ENCODE measurements around the gene KAZN. TPM values are rescaled to one million over a fixed set of nuclear protein-coding genes. Genes with fewer than 3 reads are reported as not detected.
A peak's percentile ranks its signal among the peaks of the same experiment; 100 is the strongest.

The KAZN gene
- total RNA-seq, 1 experiment from 2014 or later: 15.6 TPM

DNA sequence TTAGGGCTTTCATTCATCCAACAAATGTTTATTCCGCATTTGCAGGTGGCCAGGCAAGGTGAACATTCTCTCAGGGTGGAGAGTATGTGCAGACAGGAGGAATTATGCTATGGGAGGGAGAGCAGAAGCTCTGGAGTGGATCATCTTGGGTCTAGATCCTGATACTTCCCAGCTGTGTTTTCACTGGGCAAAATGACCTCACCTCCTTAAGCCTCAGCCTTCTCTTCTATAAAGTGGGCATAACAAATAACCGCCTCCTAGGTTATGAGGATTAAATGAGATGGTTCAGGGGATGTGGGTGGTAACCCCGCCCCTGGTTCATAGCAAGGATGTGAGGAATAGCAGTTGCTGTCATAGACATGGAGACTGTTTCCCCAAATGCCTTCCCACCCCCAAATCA, 553.4 kb downstream of the KAZN start:
- BruUV-seq (replicated peaks): no TSS peak
- peak overlapping the region; percentile 68 for H3K4me3 ChIP-seq

DNA sequence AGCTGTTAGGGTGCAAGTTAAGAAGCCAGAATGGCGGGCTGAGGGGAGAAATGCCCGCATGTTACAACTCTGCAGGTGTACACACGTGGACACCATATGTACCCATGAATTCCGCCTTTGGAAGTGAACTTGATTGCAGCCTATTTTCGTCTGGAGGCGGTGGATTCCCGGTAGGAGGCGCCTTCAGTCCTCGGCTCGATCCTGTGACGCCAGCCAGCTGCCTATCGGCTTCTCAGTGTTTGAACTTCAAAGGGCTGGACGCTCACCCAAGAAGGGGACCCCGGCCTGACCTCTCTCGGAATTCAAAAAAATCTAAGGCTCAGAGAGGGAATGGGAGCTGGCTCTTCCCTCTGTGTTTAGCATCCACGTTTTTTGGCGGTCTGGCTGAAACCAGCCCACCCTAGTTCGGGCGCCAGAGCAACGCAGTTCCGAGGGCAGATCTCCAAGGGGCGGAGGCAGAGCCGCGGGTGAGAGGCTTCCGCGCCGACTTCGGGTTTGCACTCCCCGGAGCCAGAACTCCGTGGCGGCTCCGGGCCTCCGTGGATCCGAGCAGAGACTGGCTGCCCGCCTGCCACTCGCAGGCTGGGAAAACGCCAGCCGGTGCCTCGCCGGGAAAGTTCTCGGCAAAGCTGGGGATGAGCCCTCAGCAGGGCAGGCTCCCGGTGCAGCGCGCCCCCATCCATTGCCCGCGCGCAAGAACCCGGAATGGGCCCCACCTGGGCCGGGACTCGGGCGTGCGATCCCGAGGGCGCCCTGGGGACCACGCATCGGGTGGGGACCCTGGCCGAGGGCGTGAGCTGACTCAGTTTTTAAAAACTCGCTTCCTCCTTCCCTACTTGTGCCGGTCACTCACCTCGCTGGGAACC, 554.1 kb downstream of the KAZN start:
- ChIA-PET CTCF (interaction anchor here (0.6 to 1.2 kb wide), 4 partner anchors 19 to 119 kb away, joined by 3 to 10 read pairs (median 4); no protein-coding TSS in a partner anchor), POLR2A (ENCODE audit: unreplicated experiment) (interaction anchor here (0.6 to 0.7 kb wide), 3 partner anchors 10 to 54 kb away, joined by 3 to 10 read pairs (median 6); no protein-coding TSS in a partner anchor)
- BruUV-seq (replicated peaks): TSS peak; percentile 22
- Histone ChIP-seq H3K9me3 (ENCODE audit: insufficient read depth, low read depth) (no peaks in the 10 kb centered on the region), H3K36me3 (ENCODE audit: low read depth) (no peaks in the 10 kb centered on the region), H3K27ac (peak overlapping the region; percentile 77), H3K4me1 (replicated peaks; ENCODE audit: insufficient read depth) (0 out of 2 replicates have a peak, but pooled peaks cover under 1% of the 10 kb centered on the region), H3F3A (ENCODE audit: insufficient read depth, low read depth) (no peaks in the 10 kb centered on the region), H3K4me3 (peak overlapping the region; percentile 68), H3K9me2 (ENCODE audit: insufficient read depth) (no peaks in the 10 kb centered on the region), H3K4me2 (peak overlapping the region; percentile 88), H2AFZ (peak overlapping the region; percentile 82), H3K79me2 (ENCODE audit: low read depth) (peaks cover 19% of the 10 kb centered on the region), H4K20me1 (ENCODE audit: insufficient read depth) (no peaks in the 10 kb centered on the region), H3K27me3 (ENCODE audit: insufficient read depth, low read depth) (no peaks in the 10 kb centered on the region)
- peak; percentile 73 to 80 for DNase-seq
- intact Hi-C loops (cut with micrococcal nuclease; ENCODE audit: unreplicated experiment): loop anchor here (1.0 to 10.0 kb wide), 7 partner anchors 24 to 372 kb away; partner anchors contain the start of genes CASP9 and DNAJC16
- TF ChIP-seq, protein P1, sequence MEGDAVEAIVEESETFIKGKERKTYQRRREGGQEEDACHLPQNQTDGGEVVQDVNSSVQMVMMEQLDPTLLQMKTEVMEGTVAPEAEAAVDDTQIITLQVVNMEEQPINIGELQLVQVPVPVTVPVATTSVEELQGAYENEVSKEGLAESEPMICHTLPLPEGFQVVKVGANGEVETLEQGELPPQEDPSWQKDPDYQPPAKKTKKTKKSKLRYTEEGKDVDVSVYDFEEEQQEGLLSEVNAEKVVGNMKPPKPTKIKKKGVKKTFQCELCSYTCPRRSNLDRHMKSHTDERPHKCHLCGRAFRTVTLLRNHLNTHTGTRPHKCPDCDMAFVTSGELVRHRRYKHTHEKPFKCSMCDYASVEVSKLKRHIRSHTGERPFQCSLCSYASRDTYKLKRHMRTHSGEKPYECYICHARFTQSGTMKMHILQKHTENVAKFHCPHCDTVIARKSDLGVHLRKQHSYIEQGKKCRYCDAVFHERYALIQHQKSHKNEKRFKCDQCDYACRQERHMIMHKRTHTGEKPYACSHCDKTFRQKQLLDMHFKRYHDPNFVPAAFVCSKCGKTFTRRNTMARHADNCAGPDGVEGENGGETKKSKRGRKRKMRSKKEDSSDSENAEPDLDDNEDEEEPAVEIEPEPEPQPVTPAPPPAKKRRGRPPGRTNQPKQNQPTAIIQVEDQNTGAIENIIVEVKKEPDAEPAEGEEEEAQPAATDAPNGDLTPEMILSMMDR (conservative IDR thresholded peaks at IDR 0.05): peak; percentile 61
- no peak for TF ChIP-seq EZH2 (IDR thresholded peaks at IDR 0.05; ENCODE audit: low read depth)

More for the DNA sequence above, 553.4 kb downstream of the KAZN start:
- TF ChIP-seq EZH2 (IDR thresholded peaks at IDR 0.05; ENCODE audit: low read depth): no peak
- TF ChIP-seq, protein P1 (conservative IDR thresholded peaks at IDR 0.05): no peak
- Histone ChIP-seq H3K27me3 (ENCODE audit: insufficient read depth, low read depth) (no peaks in the 10 kb centered on the region), H2AFZ (peak overlapping the region; percentile 82; the same call in 1 of the 2 replicates), H3F3A (ENCODE audit: insufficient read depth, low read depth) (no peaks in the 10 kb centered on the region), H3K9me2 (ENCODE audit: insufficient read depth) (no peaks in the 10 kb centered on the region), H3K27ac (no peak overlapping the region), H3K9me3 (ENCODE audit: insufficient read depth, low read depth) (no peaks in the 10 kb centered on the region), H3K4me1 (replicated peaks; ENCODE audit: insufficient read depth) (no peaks in the 10 kb centered on the region), H4K20me1 (ENCODE audit: insufficient read depth) (no peaks in the 10 kb centered on the region), H3K4me2 (peak overlapping the region; percentile 88), H3K36me3 (ENCODE audit: low read depth) (no peaks in the 10 kb centered on the region), H3K79me2 (ENCODE audit: low read depth) (peaks cover 12% of the 10 kb centered on the region)
- intact Hi-C loops (cut with micrococcal nuclease; ENCODE audit: unreplicated experiment): loop anchor here (1.0 to 10.0 kb wide), 5 partner anchors 24 to 373 kb away; partner anchors contain the start of genes CASP9 and DNAJC16
- no peak for DNase-seq
- POLR2A ChIA-PET (ENCODE audit: unreplicated experiment): interaction anchor here (0.6 to 0.7 kb wide), 2 partner anchors 9 to 27 kb away, joined by 10 to 24 read pairs; no protein-coding TSS in a partner anchor
- CTCF ChIA-PET: interaction anchor here (0.6 kb wide), 2 partner anchors 69 to 874 kb away, joined by 9 to 10 read pairs; no protein-coding TSS in a partner anchor

DNA sequence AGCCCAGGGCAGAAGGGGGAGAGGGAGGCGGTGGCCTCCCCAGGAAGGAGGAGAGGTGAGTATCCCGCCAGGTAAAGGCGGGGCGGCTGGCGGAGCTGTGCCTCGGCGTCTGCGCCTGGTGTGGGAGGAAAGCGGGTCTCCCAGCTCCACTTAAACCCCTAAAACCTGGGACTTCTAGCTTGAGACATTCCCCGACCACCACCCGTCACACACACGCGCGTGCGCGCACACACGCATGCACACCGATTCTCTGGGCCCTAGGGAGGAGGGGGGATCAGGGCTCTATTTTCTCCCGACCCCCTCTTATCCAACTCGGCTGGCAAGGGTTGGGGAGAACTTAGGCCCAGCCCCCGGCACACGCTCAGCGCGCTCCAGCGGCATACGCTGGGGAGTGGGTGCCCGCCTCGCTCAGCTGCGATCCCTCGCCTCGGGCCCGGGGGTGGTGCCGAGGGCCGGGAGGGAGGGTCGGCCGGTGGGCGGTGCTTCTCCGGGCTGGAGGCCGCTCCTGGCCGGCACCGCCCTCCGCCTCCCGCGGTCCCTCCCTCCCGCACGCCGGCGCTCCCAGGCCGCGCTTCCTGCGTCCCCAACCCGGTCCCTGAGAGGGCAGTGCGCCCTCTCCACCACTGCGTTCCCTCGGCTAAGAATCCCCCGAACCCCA, 554.8 kb downstream of the KAZN start, which contains the start of gene TMEM51:
TSS of gene TMEM51 (plus strand) at position 564 of the 658 bp plus-strand sequence. CDS start 61,341 bp downstream, outside the sequence.
- Histone ChIP-seq H3F3A (ENCODE audit: insufficient read depth, low read depth) (peaks cover 5% of the 10 kb centered on the region; the same call in 1 of the 2 replicates), H4K20me1 (ENCODE audit: insufficient read depth) (no peaks in the 10 kb centered on the region), H3K4me2 (peak within 1 kb of the TSS; percentile 88), H3K9me2 (ENCODE audit: insufficient read depth) (no peaks in the 10 kb centered on the region), H3K79me2 (ENCODE audit: low read depth) (peaks cover 19% of the 10 kb centered on the region), H3K4me1 (replicated peaks; ENCODE audit: insufficient read depth) (peaks cover 8% of the 10 kb centered on the region), H3K36me3 (ENCODE audit: low read depth) (no peaks in the 10 kb centered on the region), H3K9me3 (ENCODE audit: insufficient read depth, low read depth) (no peaks in the 10 kb centered on the region), H3K27ac (peak within 1 kb of the TSS; percentile 77), H2AFZ (peak within 1 kb of the TSS; percentile 82), H3K27me3 (ENCODE audit: insufficient read depth, low read depth) (no peaks in the 10 kb centered on the region), H3K4me3 (peak within 1 kb of the TSS; percentile 68)
- ChIA-PET POLR2A (ENCODE audit: unreplicated experiment) (interaction anchor here (0.5 to 0.7 kb wide), 4 partner anchors 25 to 887 kb away, joined by 3 to 6 read pairs (median 3); partner anchors contain the start of gene DNAJC16), CTCF (interaction anchor here (1.2 kb wide), 1 partner anchor 58 kb away, joined by 3 read pairs; no protein-coding TSS in a partner anchor)
- TF ChIP-seq, protein P1 (conservative IDR thresholded peaks at IDR 0.05): no peak
- no peak for TF ChIP-seq EZH2 (IDR thresholded peaks at IDR 0.05; ENCODE audit: low read depth)
- intact Hi-C loops (cut with micrococcal nuclease; ENCODE audit: unreplicated experiment): loop anchor here (1.0 to 10.0 kb wide), 4 partner anchors 47 to 371 kb away; partner anchors contain the start of genes CASP9 and DNAJC16
- BruUV-seq (replicated peaks): TSS peak; percentile 51
- peak; percentile 68 to 79 for DNase-seq
